GM18520 (cell line): ENCODE data around the gene AOAH.
"Not testable (repeated sequence)": the region's sequence is repeated elsewhere in the genome, so short reads cannot be mapped to it uniquely, and the experiment has no call there.

ENCODE experiments used
- ATAC-seq: cut with Tn5 transposase; IDR thresholded peaks from one replicate; pipeline ENCODE4 v1.9.1; 2021; ENCODE audit not compliant: unreplicated experiment

The AOAH gene

GRCh38 chr7:36703860-36704259 is 20.4 kb downstream of the AOAH start:
- ATAC-seq, result not testable (repeated sequence)

GRCh38 chr7:36692456-36692855 is 31.8 kb downstream of the AOAH start:
- ATAC-seq, result no peak

GRCh38 chr7:36691983-36692382 is 32.3 kb downstream of the AOAH start:
- no peak for ATAC-seq

- ATAC-seq, result no peak
Observed at GRCh38 chr7:36690514-36691187, 33.6 kb downstream of the AOAH start.

- ATAC-seq, result no peak
Observed at GRCh38 chr7:36690041-36690440, 34.3 kb downstream of the AOAH start.

- ATAC-seq, result no peak
Observed at GRCh38 chr7:36686499-36686898, 37.8 kb downstream of the AOAH start.

- ATAC-seq, result no peak
Observed at GRCh38 chr7:36684954-36685353, 39.3 kb downstream of the AOAH start.

- ATAC-seq, result no peak
Observed at GRCh38 chr7:36683695-36684357, 40.5 kb downstream of the AOAH start.

- no peak for ATAC-seq
Observed at GRCh38 chr7:36683111-36683510, 41.2 kb downstream of the AOAH start.

- ATAC-seq, result no peak
Observed at GRCh38 chr7:36682102-36682501, 42.2 kb downstream of the AOAH start.

- no peak for ATAC-seq
Observed at GRCh38 chr7:36677769-36678437, 46.4 kb downstream of the AOAH start.

- ATAC-seq, result no peak
Observed at GRCh38 chr7:36673703-36674102, 50.6 kb downstream of the AOAH start.

DNA sequence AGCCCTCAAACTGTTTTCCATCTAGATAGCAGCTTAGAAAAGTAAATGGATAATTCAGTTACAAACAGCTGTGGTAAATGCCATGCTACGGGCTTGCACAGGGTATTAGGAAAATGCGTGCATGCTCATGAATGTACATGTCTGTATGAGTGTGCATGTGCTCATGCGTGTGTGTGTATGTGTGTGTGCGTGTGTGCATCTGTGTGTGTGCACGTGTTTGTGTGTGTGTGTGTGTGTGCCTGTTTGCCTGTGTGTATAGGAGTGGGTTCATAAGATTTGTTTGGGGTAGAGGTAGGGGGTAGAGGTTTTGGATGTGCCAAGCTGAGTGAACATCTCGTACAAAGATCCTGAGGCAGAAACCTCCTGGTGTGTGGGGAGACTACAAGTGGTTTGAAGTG is 52.9 kb downstream of the AOAH start:
- no peak for ATAC-seq

GRCh38 chr7:36670585-36671431 is 53.5 kb downstream of the AOAH start:
- ATAC-seq, result no peak

DNA sequence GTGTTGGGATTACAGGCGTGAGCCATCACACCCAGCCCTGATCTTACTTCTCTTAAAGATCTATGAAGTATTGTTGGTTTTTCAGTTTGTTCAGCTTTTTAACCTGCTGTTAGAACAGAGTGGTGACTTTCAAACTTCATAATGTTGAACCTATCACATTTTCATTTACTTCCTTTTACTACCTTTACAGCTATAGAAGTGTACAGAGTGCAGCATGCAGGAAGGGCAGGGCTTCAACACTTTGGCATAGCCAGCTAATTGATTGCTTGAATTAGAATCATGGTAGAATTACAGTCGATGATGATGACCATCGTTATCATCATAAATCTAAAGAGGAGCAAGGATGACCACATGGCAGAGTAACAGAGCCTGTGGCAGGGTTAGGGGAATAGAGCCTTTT is 55.5 kb downstream of the AOAH start:
- ATAC-seq, result no peak

DNA sequence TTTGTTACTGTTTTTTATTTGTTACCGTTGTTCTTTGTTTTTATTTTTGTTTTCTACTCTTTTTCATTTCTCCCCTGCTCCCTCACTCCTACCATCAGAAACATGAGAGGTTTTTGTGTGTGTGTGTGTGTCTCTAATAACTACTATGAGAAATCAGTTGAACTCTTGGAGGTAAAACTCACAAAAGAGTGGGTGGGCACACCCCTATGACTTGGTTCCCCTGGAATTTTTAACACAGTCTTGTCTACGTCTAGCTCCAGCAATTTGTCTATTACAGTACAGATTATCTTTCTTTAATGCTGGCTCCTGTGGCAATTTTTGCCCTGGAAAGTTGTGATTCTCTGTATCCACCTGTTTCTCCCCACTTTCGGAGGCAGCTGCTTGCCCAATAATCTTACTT is 56.2 kb downstream of the AOAH start:
- ATAC-seq, result no peak

DNA sequence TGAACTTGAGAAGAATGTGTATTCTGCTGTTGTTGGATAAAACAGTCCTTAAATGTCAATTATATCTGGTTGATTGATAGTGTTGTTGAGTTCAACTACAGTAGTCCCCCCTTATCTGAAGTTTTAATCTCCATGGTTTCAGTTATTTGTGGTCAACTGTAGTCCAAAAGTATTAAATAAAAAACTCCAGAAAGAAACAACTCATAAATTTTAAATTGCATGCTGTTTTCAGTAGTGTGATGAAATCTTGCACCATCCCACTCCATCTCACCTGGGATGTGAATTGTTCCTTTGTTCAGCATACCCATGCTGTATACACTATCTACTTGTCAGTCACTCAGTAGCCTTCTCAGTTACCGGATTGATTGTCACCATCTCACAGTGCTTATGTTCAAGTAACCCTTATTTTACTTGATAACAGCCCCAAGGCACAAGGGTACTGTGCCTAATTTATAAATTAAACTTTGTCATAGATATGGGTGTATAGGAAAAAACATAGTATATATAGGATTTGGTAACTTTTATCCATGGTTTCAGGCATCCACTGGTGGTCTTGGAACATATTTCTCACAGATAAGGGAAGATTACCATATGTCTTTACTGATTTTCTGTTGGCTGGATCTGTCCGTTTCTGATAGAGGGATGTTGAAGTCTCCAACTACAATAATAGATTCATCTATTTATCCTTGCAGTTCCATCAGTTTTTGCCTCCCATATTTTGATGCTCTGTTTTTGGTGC is 57.1 kb downstream of the AOAH start:
- ATAC-seq, result no peak

DNA sequence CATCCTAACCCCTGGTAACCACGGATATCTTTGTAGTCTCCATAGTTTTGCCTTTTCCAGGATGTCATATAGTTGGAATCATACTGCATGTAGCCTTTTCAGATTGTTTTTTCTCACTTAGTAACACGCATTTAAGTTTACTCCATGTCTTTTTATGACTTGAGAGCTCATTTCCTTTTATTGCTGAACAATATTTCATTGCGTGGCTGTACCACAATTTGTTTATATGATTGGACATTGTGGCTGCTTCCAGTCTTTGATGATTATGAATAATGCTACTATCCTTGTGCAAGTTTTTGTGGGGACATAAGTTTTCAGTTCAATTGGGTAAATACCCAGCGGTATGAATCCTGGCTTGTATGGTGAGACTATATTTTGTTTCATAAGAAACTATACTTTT is 60.8 kb downstream of the AOAH start:
- ATAC-seq, result no peak

DNA sequence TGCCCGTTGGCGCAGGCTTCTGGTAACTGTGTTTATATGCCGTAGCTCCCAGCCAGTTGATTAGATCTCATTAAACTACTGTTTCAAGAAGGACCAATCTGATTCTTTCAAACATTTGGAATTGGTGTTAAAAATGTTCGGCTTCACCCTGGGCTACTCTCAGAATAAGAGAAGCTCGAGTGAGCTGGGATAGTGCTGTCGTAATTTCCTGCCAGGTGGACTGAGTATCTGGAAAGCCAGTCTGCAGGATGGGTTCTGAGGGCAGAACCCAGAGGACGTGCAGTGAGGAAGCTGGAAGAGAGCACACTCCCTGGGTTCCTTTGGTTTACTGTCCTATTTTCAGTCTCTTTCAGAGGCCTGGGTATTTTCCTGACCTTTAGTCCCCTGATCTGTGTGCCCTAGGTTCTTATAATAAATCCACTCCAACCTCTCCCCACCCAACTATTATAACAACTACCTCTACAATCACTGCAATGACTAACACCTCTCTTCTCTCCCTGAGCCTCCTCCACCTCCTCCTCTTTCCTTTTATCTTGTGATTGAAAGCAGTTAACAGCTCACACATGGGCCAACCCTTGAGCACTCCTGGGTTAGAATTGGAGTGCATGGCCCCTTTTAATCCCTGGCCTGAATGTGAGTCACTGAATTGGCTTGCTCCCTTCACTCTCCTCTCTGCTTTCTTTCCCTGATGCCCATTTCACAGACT is 63.0 kb downstream of the AOAH start:
- no peak for ATAC-seq
